Ishikawa (cell line): ENCODE measurements around the gene KLHL7.

ENCODE experiments used
- CEBPB ChIP-seq: IDR thresholded peaks from 2 replicates; pipeline ENCODE4 v1.6.1; 2012
- CREB1 ChIP-seq: IDR thresholded peaks from 2 replicates; pipeline ENCODE4 v1.6.1; 2012; ENCODE audit warnings: low read depth
- EGR1 ChIP-seq: IDR thresholded peaks from 2 replicates; pipeline ENCODE4 v1.6.1; 2012
- EP300 ChIP-seq: IDR thresholded peaks from 2 replicates; pipeline ENCODE4 v1.6.1; 2012; ENCODE audit warnings: borderline replicate concordance
- FOXM1 ChIP-seq: IDR thresholded peaks from 2 replicates; pipeline ENCODE4 v1.6.1; 2012; ENCODE audit warnings: low read depth, borderline replicate concordance
- NFIC ChIP-seq: IDR thresholded peaks from 2 replicates; pipeline ENCODE4 v1.6.1; 2012
- RAD21 ChIP-seq: IDR thresholded peaks from 2 replicates; pipeline ENCODE4 v1.6.1; 2012; ENCODE audit warnings: low read depth
- TAF1 ChIP-seq: IDR thresholded peaks from 2 replicates; pipeline ENCODE4 v1.6.1; 2012; ENCODE audit warnings: low read depth, mild to moderate bottlenecking
- TCF12 ChIP-seq: IDR thresholded peaks from 2 replicates; pipeline ENCODE4 v1.6.1; 2012; ENCODE audit warnings: low read depth
- TEAD4 ChIP-seq: IDR thresholded peaks from 2 replicates; pipeline ENCODE4 v1.6.1; 2012
- YY1 ChIP-seq: IDR thresholded peaks from 2 replicates; pipeline ENCODE4 v1.6.1; 2012; ENCODE audit warnings: low read depth
- ZBTB7A ChIP-seq: IDR thresholded peaks from 2 replicates; pipeline ENCODE4 v1.6.1; 2012; ENCODE audit warnings: low read depth
- TF ChIP-seq, protein P1 (sequence below): IDR thresholded peaks from 2 replicates; pipeline ENCODE4 v1.6.1; 2012; ENCODE audit warnings: low read depth, mild to moderate bottlenecking
- TF ChIP-seq, protein P2 (sequence below): IDR thresholded peaks from 2 replicates; pipeline ENCODE4 v1.6.1; 2012
- TF ChIP-seq, protein P3 (sequence below): IDR thresholded peaks from 2 replicates; pipeline ENCODE4 v1.6.1; 2012

The KLHL7 gene

DNA sequence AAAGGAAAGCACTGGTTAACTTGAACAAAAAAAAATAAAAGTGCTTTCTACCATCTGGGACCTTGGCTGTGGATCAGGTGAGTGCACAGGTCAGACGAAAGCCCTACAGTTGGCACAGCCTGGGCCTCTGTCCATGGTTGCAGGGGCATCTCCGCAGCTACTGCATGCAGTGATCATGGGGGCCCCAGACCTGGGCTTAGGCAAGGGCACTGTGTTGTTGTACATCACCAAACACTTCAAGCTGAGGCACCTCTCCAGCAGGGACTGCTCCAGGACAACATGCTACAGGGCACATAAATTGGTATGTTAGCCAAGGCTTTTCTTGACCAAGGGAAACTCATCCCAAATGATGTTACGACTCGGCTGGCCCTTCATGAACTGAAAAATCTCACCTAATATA is 23.5 kb downstream of the KLHL7 start:
- TF ChIP-seq TCF12, result no peak
- TF ChIP-seq, protein P1, sequence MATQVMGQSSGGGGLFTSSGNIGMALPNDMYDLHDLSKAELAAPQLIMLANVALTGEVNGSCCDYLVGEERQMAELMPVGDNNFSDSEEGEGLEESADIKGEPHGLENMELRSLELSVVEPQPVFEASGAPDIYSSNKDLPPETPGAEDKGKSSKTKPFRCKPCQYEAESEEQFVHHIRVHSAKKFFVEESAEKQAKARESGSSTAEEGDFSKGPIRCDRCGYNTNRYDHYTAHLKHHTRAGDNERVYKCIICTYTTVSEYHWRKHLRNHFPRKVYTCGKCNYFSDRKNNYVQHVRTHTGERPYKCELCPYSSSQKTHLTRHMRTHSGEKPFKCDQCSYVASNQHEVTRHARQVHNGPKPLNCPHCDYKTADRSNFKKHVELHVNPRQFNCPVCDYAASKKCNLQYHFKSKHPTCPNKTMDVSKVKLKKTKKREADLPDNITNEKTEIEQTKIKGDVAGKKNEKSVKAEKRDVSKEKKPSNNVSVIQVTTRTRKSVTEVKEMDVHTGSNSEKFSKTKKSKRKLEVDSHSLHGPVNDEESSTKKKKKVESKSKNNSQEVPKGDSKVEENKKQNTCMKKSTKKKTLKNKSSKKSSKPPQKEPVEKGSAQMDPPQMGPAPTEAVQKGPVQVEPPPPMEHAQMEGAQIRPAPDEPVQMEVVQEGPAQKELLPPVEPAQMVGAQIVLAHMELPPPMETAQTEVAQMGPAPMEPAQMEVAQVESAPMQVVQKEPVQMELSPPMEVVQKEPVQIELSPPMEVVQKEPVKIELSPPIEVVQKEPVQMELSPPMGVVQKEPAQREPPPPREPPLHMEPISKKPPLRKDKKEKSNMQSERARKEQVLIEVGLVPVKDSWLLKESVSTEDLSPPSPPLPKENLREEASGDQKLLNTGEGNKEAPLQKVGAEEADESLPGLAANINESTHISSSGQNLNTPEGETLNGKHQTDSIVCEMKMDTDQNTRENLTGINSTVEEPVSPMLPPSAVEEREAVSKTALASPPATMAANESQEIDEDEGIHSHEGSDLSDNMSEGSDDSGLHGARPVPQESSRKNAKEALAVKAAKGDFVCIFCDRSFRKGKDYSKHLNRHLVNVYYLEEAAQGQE, result peak; percentile 29; the same call in 1 of the 2 replicates
- TF ChIP-seq EP300, result no peak
- no peak for TF ChIP-seq ZBTB7A

DNA sequence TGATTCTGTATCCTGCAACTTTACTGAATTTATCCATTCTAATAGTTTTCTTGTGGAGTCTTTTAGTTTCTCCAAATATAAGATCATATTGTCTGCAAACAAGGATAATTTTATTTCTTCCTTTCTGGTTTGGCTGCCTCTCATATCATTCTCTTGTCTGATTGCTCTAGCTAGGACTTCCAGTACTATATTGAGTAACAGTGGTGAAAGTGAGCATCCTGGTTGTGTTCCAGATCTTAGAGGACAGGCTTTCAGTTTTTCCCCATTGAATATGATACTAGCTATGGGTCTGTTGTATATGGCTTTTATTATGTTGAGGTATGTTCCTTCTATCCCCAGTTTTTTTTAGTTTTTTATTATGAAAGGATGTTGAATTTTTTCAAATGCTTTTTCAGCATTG is 28.2 kb downstream of the KLHL7 start:
- no peak for TF ChIP-seq TEAD4
- no peak for TF ChIP-seq EGR1
- TF ChIP-seq, protein P2, sequence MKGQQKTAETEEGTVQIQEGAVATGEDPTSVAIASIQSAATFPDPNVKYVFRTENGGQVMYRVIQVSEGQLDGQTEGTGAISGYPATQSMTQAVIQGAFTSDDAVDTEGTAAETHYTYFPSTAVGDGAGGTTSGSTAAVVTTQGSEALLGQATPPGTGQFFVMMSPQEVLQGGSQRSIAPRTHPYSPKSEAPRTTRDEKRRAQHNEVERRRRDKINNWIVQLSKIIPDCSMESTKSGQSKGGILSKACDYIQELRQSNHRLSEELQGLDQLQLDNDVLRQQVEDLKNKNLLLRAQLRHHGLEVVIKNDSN, result no peak

DNA sequence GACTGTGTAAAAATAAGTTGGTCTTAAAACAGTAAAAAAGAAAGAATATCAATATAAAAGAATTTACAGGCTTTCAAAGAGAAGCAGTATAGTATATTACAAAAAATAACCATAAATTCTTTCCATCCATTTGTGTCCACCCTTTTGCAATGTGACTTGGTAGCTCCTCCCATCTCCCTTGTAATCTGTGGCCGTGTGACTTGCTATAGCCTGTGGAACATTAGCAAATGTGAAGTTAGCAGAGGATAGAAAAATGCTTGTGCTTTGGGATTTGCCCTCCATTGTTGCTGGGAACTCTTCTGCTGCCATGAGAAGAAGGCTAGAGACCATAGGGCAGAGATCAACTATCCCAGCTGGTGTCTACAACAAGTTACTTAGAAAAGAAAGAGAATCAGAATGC is 30.2 kb downstream of the KLHL7 start:
- TF ChIP-seq, protein P1, result no peak
- TF ChIP-seq NFIC (no peak), EGR1 (no peak), CREB1 (no peak), TEAD4 (no peak), TCF12 (no peak), FOXM1 (no peak), ZBTB7A (no peak), YY1 (no peak), EP300 (no peak), CEBPB (no peak), TAF1 (no peak)

DNA sequence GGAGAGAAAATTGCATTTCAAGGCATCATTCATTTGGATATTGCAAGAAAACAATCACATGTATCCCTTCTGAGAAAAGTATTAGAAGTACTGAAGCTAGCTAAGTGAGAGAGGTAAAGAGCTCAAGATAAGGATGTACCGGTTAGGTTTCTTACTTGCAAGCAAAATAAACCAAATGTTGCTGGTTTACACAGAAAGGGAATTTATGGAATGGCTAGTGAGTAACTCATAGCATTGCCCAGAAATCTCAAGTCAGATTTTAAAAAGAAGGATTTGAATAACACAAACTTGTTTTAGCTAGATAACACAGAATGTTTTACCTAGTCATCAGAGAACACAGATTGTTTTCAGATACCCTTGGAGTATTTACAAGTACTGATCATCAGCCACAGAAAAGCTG is 30.6 kb downstream of the KLHL7 start:
- TF ChIP-seq EGR1, result no peak
- TF ChIP-seq, protein P3, sequence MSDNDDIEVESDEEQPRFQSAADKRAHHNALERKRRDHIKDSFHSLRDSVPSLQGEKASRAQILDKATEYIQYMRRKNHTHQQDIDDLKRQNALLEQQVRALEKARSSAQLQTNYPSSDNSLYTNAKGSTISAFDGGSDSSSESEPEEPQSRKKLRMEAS, result no peak
- TF ChIP-seq NFIC, result no peak
- TF ChIP-seq EP300, result no peak
- no peak for TF ChIP-seq ZBTB7A
- no peak for TF ChIP-seq CREB1
- TF ChIP-seq, protein P1, result no peak
- no peak for TF ChIP-seq CEBPB
- no peak for TF ChIP-seq TCF12
- no peak for TF ChIP-seq TEAD4
- no peak for TF ChIP-seq YY1
- no peak for TF ChIP-seq RAD21
- no peak for TF ChIP-seq TAF1
- no peak for TF ChIP-seq FOXM1
- TF ChIP-seq, protein P2, result no peak

DNA sequence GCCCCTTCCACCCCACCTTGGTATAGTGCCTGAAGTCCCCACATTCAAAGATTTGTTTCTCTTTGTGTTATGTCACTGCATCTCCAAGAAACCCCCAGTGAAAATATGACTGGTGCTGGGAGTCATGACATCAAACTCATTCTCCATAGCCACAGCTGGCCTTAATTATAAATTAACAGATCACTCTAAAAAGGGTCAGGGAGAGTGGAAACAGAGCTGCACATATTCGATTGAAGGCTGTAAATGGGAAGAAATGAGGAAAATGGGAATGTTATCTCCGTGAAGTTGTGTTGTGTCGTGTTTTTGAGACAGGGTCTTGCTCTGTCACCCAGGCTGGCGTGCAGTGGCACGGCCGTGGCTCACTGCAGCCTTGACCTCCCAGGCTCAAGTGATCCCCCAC is 52.1 kb downstream of the KLHL7 start:
- TF ChIP-seq, protein P1, result no peak
- TF ChIP-seq TAF1, result no peak
- TF ChIP-seq TEAD4, result no peak
- no peak for TF ChIP-seq EGR1
- TF ChIP-seq EP300, result no peak
- no peak for TF ChIP-seq CEBPB
